WTC11 (cell line): ENCODE results near the gene SCO2. TPM values are rescaled to one million over a fixed set of nuclear protein-coding genes. Genes with fewer than 3 reads are reported as not detected.

Experiments used
- ATAC-seq: fragments of 200-7000 bp; cut with Tn5 transposase; 2 replicates; pipeline ENCODE4 v1.10.0; 2021; ENCODE audit warnings: mild to moderate bottlenecking, moderate library complexity
- CTCF ChIA-PET: fragments of 300-600 bp; sonication (Branson Sonifier 250); formaldehyde crosslinking; loops from one replicate; lab custom pipeline; 2021; ENCODE audit warnings: antibody characterized with exemption; lab: Charles Lee
- POLR2A ChIA-PET: fragments of 350-600 bp; sonication (Branson Sonifier 250); formaldehyde crosslinking; loops from one replicate; lab custom pipeline; 2021; ENCODE audit warnings: antibody characterized with exemption; lab: Charles Lee
- DNase-seq: peaks from one replicate; pipeline ENCODE4 v3.0.0; 2021; ENCODE audit warnings: low spot score
- H3K27ac Mint-ChIP-seq: 2 replicates; pipeline ENCODE4 v1.8.0; 2021; ENCODE audit warnings: mixed read lengths
- H3K27me3 Mint-ChIP-seq: 2 replicates; pipeline ENCODE4 v1.8.0; 2021; ENCODE audit warnings: low read depth, mild to moderate bottlenecking, moderate library complexity, mixed read lengths
- H3K36me3 Mint-ChIP-seq: 2 replicates; pipeline ENCODE4 v1.8.0; 2021; ENCODE audit warnings: mixed read lengths
- H3K4me1 Mint-ChIP-seq: 2 replicates; pipeline ENCODE4 v1.8.0; 2022; ENCODE audit warnings: mixed read lengths
- H3K4me3 Mint-ChIP-seq: 2 replicates; pipeline ENCODE4 v1.8.0; 2021; ENCODE audit warnings: mild to moderate bottlenecking, moderate library complexity, mixed read lengths
- H3K9me3 Mint-ChIP-seq: 2 replicates; pipeline ENCODE4 v1.8.0; 2021; ENCODE audit warnings: mixed read lengths
- AR ChIP-seq: fragments of 250-450 bp; sonication (Bioruptor Pico); IDR thresholded peaks from 2 replicates; pipeline ENCODE4 v1.9.0; 2021; ENCODE audit warnings: mild to moderate bottlenecking
- ATF3 ChIP-seq: sonication (generic); formaldehyde crosslinking; conservative IDR thresholded peaks from 2 replicates; pipeline ENCODE4 v1.8.1; 2022; ENCODE audit warnings: mild to moderate bottlenecking, missing genetic modification reagents
- CBFB ChIP-seq: sonication (generic); formaldehyde crosslinking; IDR thresholded peaks from 2 replicates; pipeline ENCODE4 v1.8.1; 2022; ENCODE audit warnings: mild to moderate bottlenecking, low read depth, missing genetic modification reagents
- ESRRA ChIP-seq: sonication (generic); formaldehyde crosslinking; IDR thresholded peaks from 2 replicates; pipeline ENCODE4 v1.8.1; 2022; ENCODE audit warnings: mild to moderate bottlenecking, missing genetic modification reagents, borderline replicate concordance
- GABPB1 ChIP-seq: sonication (generic); formaldehyde crosslinking; IDR thresholded peaks from 2 replicates; pipeline ENCODE4 v1.8.1; 2023; ENCODE audit warnings: mild to moderate bottlenecking, missing genetic modification reagents
- GTF2I ChIP-seq: fragments of 250-450 bp; sonication (Bioruptor Pico); conservative IDR thresholded peaks from 2 replicates; pipeline ENCODE4 v1.4.0; 2021; ENCODE audit warnings: mild to moderate bottlenecking
- JAZF1 ChIP-seq: fragments of 250-450 bp; sonication (Bioruptor Pico); IDR thresholded peaks from 2 replicates; pipeline ENCODE4 v1.9.0; 2021; ENCODE audit warnings: moderate library complexity, mild to moderate bottlenecking, inconsistent platforms
- NR3C1 ChIP-seq: sonication (generic); formaldehyde crosslinking; conservative IDR thresholded peaks from 2 replicates; pipeline ENCODE4 v1.8.1; 2023; ENCODE audit warnings: low read depth, mild to moderate bottlenecking, missing genetic modification reagents
- PRRX2 ChIP-seq: fragments of 250-450 bp; sonication (Bioruptor Pico); IDR thresholded peaks from 2 replicates; pipeline ENCODE4 v1.8.0; 2021; ENCODE audit warnings: mild to moderate bottlenecking
- TP53 ChIP-seq: sonication (generic); formaldehyde crosslinking; IDR thresholded peaks from 2 replicates; pipeline ENCODE4 v1.8.1; 2023; ENCODE audit warnings: mild to moderate bottlenecking, missing genetic modification reagents
- ZNF219 ChIP-seq: sonication (generic); formaldehyde crosslinking; IDR thresholded peaks from 2 replicates; pipeline ENCODE4 v1.8.0; 2023; ENCODE audit warnings: missing genetic modification reagents, mild to moderate bottlenecking, borderline replicate concordance
- ZNF317 ChIP-seq: sonication (generic); formaldehyde crosslinking; IDR thresholded peaks from 2 replicates; pipeline ENCODE4 v1.8.1; 2023; ENCODE audit warnings: low read depth, mild to moderate bottlenecking, moderate library complexity, missing genetic modification reagents, borderline replicate concordance
- ZNF423 ChIP-seq: fragments of 250-450 bp; sonication (Bioruptor Pico); IDR thresholded peaks from 2 replicates; pipeline ENCODE4 v2.1.2; 2022; ENCODE audit warnings: mild to moderate bottlenecking, moderate library complexity
- total RNA-seq: library from RNA; stranded (reverse); gene quantifications from 3 replicates; pipeline ENCODE4 v1.2.3, GENCODE V29; 2021
- TF ChIP-seq, protein P1 (sequence below): sonication (generic); formaldehyde crosslinking; IDR thresholded peaks from 2 replicates; pipeline ENCODE4 v1.8.1; 2023; ENCODE audit warnings: mild to moderate bottlenecking, missing genetic modification reagents
- TF ChIP-seq, protein P2 (sequence below): sonication (generic); formaldehyde crosslinking; IDR thresholded peaks from 2 replicates; pipeline ENCODE4 v1.8.0; 2023; ENCODE audit warnings: missing genetic modification reagents
- TF ChIP-seq, protein P3 (sequence below): fragments of 250-450 bp; sonication (Bioruptor Pico); IDR thresholded peaks from 2 replicates; pipeline ENCODE4 v1.9.0; 2021; ENCODE audit warnings: moderate library complexity, mild to moderate bottlenecking, inconsistent platforms, borderline replicate concordance

SCO2 gene
- total RNA-seq, 1 experiment from 2014 or later: not detected

DNA sequence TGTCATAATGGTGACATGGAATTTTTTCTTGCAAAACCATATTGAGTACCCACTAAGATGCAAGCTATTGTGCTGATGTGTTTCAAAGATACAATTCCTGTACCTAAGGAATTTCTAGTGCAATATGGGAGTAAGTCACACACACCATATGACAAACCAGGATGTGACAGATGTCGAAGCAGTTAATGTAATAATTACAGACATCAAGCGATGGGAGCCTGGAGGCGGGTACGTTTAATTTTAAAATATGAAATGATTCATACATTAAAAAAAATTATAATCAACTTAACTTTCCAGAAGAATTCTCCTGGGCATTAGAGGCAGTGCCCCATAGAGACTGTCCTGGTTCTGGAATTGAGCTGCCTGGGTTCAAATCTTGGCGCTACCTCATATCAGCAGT is 31.3 kb upstream of the SCO2 start (continued):
- no peak for TF ChIP-seq AR

DNA sequence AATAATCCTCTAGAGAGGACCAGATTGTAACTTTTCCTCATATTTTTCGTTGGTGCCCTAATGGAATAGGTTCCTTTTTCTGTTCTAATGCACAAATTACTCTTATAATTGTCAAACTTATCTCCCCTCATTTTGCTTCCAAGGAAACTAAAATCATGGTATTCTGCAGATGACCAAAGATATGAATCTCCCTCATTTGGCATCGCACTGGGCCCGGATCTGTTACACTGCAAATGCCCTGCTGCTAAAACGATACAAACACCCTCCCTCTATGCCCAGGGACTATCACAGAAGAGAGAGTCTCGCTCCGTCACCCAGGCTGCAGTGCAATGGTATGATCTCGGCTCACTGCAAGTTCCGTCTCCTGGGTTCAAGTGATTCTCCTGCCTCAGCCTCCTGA is 27.9 kb upstream of the SCO2 start:
- H3K36me3 Mint-ChIP-seq: no peaks in the 10 kb centered on the region
- ATAC-seq: no peak
- ChIA-PET POLR2A (no interaction called here), CTCF (no interaction called here)
- no peak overlapping the region for H3K27ac Mint-ChIP-seq
- H3K4me1 Mint-ChIP-seq: peaks cover 11% of the 10 kb centered on the region
- TF ChIP-seq NR3C1 (CRISPR knock-in tag) (no peak), GABPB1 (CRISPR knock-in tag) (no peak), ESRRA (CRISPR knock-in tag) (no peak), ZNF423 (CRISPR knock-in tag) (no peak), JAZF1 (CRISPR knock-in tag) (no peak), CBFB (CRISPR knock-in tag) (no peak)
- TF ChIP-seq, protein P1, sequence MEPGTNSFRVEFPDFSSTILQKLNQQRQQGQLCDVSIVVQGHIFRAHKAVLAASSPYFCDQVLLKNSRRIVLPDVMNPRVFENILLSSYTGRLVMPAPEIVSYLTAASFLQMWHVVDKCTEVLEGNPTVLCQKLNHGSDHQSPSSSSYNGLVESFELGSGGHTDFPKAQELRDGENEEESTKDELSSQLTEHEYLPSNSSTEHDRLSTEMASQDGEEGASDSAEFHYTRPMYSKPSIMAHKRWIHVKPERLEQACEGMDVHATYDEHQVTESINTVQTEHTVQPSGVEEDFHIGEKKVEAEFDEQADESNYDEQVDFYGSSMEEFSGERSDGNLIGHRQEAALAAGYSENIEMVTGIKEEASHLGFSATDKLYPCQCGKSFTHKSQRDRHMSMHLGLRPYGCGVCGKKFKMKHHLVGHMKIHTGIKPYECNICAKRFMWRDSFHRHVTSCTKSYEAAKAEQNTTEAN: no peak
- TF ChIP-seq, all 79 proteins: peak for 0
- no peak overlapping the region for H3K4me3 Mint-ChIP-seq
- H3K27me3 Mint-ChIP-seq: peaks cover 3% of the 10 kb centered on the region
- no peak for DNase-seq
- no peaks in the 10 kb centered on the region for H3K9me3 Mint-ChIP-seq

- ATAC-seq: no peak
- H3K27ac Mint-ChIP-seq: no peak overlapping the region
- CTCF ChIA-PET: interaction anchor here (1.4 to 3.7 kb wide), 3 partner anchors 12 to 53 kb away, joined by 8 to 13 read pairs (median 8); partner anchors contain the start of gene SYCE3
These were observed 25.9 kb upstream of the SCO2 start for GRCh38 chr22:50551160-50551752.

DNA sequence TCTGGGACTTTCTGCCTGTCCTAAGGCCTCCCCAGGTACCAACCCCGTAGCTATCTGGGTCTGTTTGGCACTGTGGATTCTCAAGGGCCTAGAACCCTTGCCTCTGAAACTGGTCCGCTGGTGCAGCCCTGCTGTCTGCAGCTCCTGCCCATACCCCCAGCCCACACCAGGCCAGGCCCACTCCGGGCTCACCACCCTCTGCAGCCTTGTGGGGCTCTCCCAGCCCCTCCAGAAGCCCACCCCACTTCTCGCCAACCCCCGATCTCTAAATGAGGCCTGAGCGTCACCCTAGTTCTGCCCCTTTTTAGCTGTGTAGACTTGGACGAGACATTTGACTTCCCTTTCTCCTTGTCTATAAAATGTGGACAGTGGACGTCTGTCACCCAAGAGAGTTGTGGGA is 25.0 kb upstream of the SCO2 start:
- ChIA-PET CTCF (interaction anchor here (0.9 to 3.7 kb wide), 5 partner anchors 9 to 62 kb away, joined by 3 to 13 read pairs (median 8); partner anchors contain the start of gene SYCE3), POLR2A (no interaction called here)
- no peaks in the 10 kb centered on the region for H3K9me3 Mint-ChIP-seq
- no peak for DNase-seq
- H3K4me3 Mint-ChIP-seq: no peak overlapping the region
- TF ChIP-seq AR (no peak), PRRX2 (CRISPR knock-in tag) (no peak), ATF3 (CRISPR knock-in tag) (no peak)
- TF ChIP-seq, protein P2, sequence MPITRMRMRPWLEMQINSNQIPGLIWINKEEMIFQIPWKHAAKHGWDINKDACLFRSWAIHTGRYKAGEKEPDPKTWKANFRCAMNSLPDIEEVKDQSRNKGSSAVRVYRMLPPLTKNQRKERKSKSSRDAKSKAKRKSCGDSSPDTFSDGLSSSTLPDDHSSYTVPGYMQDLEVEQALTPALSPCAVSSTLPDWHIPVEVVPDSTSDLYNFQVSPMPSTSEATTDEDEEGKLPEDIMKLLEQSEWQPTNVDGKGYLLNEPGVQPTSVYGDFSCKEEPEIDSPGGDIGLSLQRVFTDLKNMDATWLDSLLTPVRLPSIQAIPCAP: no peak
- TF ChIP-seq, protein P3, sequence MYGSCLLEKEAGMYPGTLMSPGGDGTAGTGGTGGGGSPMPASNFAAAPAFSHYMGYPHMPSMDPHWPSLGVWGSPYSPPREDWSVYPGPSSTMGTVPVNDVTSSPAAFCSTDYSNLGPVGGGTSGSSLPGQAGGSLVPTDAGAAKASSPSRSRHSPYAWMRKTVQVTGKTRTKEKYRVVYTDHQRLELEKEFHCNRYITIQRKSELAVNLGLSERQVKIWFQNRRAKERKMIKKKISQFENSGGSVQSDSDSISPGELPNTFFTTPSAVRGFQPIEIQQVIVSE (CRISPR knock-in tag): no peak
- H3K27me3 Mint-ChIP-seq: no peaks in the 10 kb centered on the region; the same call in 1 of the 2 replicates
- H3K4me1 Mint-ChIP-seq: peaks cover 4% of the 10 kb centered on the region
- H3K27ac Mint-ChIP-seq: no peak overlapping the region
- no peaks in the 10 kb centered on the region for H3K36me3 Mint-ChIP-seq
- no peak for ATAC-seq

More at GRCh38 chr22:50551160-50551752, 25.9 kb upstream of the SCO2 start:
- no peaks in the 10 kb centered on the region for H3K36me3 Mint-ChIP-seq
- POLR2A ChIA-PET: no interaction called here
- DNase-seq: no peak
- no peaks in the 10 kb centered on the region for H3K9me3 Mint-ChIP-seq
- no peak overlapping the region for H3K4me3 Mint-ChIP-seq
- no peaks in the 10 kb centered on the region; the same call in 1 of the 2 replicates for H3K27me3 Mint-ChIP-seq
- H3K4me1 Mint-ChIP-seq: peaks cover 11% of the 10 kb centered on the region
- TF ChIP-seq TP53: no peak
- TF ChIP-seq GTF2I (CRISPR knock-in tag): no peak
- no peak for TF ChIP-seq ZNF219
- no peak for TF ChIP-seq ZNF317 (CRISPR knock-in tag)
- TF ChIP-seq, all 79 proteins: peak for 0
